H1 (cell line): ENCODE data around the gene CNNM2. TPM values are rescaled to one million over a fixed set of nuclear protein-coding genes. Genes with fewer than 3 reads are reported as not detected.
A peak's percentile ranks its signal among the peaks of the same experiment; 100 is the strongest.

Source experiments
- ATF2 ChIP-seq: IDR thresholded peaks from 2 replicates; pipeline ENCODE4 v1.6.1; 2012; ENCODE audit warnings: low read length, inconsistent platforms
- BRCA1 ChIP-seq: IDR thresholded peaks from 2 replicates; pipeline ENCODE4 v1.6.1; 2012; ENCODE audit warnings: low read depth, low read length, improper control_type of control experiment
- CTBP2 ChIP-seq: IDR thresholded peaks from 2 replicates; pipeline ENCODE4 v1.7.0; 2011; ENCODE audit warnings: borderline replicate concordance, mild to moderate bottlenecking, moderate library complexity, mixed read lengths, low read length; ENCODE audit not compliant: insufficient read depth, insufficient read length
- HDAC6 ChIP-seq: IDR thresholded peaks from one replicate; pipeline ENCODE4 v1.7.1; 2012; ENCODE audit warnings: low read depth, mild to moderate bottlenecking, inconsistent platforms, low read length, moderate library complexity
- NANOG ChIP-seq: IDR thresholded peaks from 2 replicates; pipeline ENCODE4 v1.6.1; 2011; ENCODE audit warnings: low read length, low read depth, mild to moderate bottlenecking, inconsistent platforms; ENCODE audit not compliant: insufficient read depth, poor library complexity, severe bottlenecking
- PHF8 ChIP-seq: fragments of 200-600 bp; sonication (generic); conservative IDR thresholded peaks from 2 replicates; pipeline ENCODE4 v1.7.1; 2012; ENCODE audit warnings: low read depth, mild to moderate bottlenecking, inconsistent platforms, low read length, moderate library complexity
- SIRT6 ChIP-seq: IDR thresholded peaks from one replicate; pipeline ENCODE4 v1.7.1; 2012; ENCODE audit warnings: low read length, inconsistent platforms
- SRF ChIP-seq: IDR thresholded peaks from 2 replicates; pipeline ENCODE4 v1.6.1; 2011; ENCODE audit warnings: mild to moderate bottlenecking, low read depth, low read length, moderate library complexity
- TAF1 ChIP-seq: IDR thresholded peaks from 2 replicates; pipeline ENCODE4 v1.6.1; 2011; ENCODE audit warnings: mild to moderate bottlenecking, low read depth, low read length
- USF2 ChIP-seq: IDR thresholded peaks from 2 replicates; pipeline ENCODE4 v1.6.1; 2011; ENCODE audit warnings: low read length, improper control_type of control experiment
- polyA plus RNA-seq, 7 experiments: library from polyadenylated mRNA; depleted of rRNA in 3 of 7; stranded (reverse) in 5 of 7; unstranded in 2 of 7; fragments of >200 nt in 5 of 7; fragments of 200-250 nt in 2 of 7; gene quantifications; 1 replicate in 5 of 7; 2 replicates in 1 of 7; 4 replicates in 1 of 7; pipeline versions ENCODE4 v1.2.1 to v1.2.3, GENCODE V29; 2011 to 2013; ENCODE audit warnings: missing spikeins in 2 of 7, mixed read lengths in 2 of 7
- total RNA-seq: library from RNA; stranded (reverse); fragmentation: NEBNext Ultra II Directional; extraction: Animal tissue kit (Norgen Biotek cat#: 25700); gene quantifications from 2 replicates; pipeline ENCODE4 v1.2.1, GENCODE V29; 2021

Gene CNNM2
- total and polyA plus RNA-seq, 2 of the 8 experiments (the other 6 are each of a cell fraction or from before 2014, with no cell fraction given) = 7.3 to 23.6 TPM

- no peak for TF ChIP-seq ATF2
- peak; percentile 23 for TF ChIP-seq NANOG
- TF ChIP-seq USF2 = peak; percentile 65
- no peak for TF ChIP-seq SIRT6
- TF ChIP-seq HDAC6 = no peak
- no peak for TF ChIP-seq SRF
- TF ChIP-seq CTBP2 = no peak
- peak; percentile 77 for TF ChIP-seq PHF8
- TF ChIP-seq TAF1 = peak; percentile 92
- TF ChIP-seq BRCA1 = peak; percentile 70
These were observed at the start of gene CNNM2 (continued) for GRCh38 chr10:102917962-102918816.
